Measurements from ENCODE around the gene SCNN1A.

SCNN1A gene

GRCh38 chr12:6367969-6368892 lies 7.1 kb downstream of the SCNN1A start:
- no peak for DNase-seq

- DNase-seq: no peak
Measured at GRCh38 chr12:6367065-6367968, 8.0 kb downstream of the SCNN1A start.

GRCh38 chr12:6364044-6364374 lies 11.4 kb downstream of the SCNN1A start:
- no peak for DNase-seq

- no peak for DNase-seq
Measured at GRCh38 chr12:6363330-6364043, 11.9 kb downstream of the SCNN1A start.

- no peak for DNase-seq
Measured at GRCh38 chr12:6363010-6363329, 12.4 kb downstream of the SCNN1A start.

GRCh38 chr12:6362403-6362802 lies 13.0 kb downstream of the SCNN1A start:
- no peak for DNase-seq

- no peak for DNase-seq
Measured at GRCh38 chr12:6361834-6362233, 13.5 kb downstream of the SCNN1A start.

GRCh38 chr12:6360578-6361490 lies 14.5 kb downstream of the SCNN1A start:
- no peak for DNase-seq

GRCh38 chr12:6360080-6360571 lies 15.2 kb downstream of the SCNN1A start:
- no peak for DNase-seq

GRCh38 chr12:6358881-6359280 lies 16.5 kb downstream of the SCNN1A start:
- DNase-seq: no peak

GRCh38 chr12:6356374-6356820 lies 19.0 kb downstream of the SCNN1A start:
- DNase-seq: no peak

- no peak for DNase-seq
Measured at GRCh38 chr12:6355491-6356373, 19.6 kb downstream of the SCNN1A start.

- no peak for DNase-seq
Measured at GRCh38 chr12:6354495-6355393, 20.6 kb downstream of the SCNN1A start.

GRCh38 chr12:6352193-6353173 lies 22.9 kb downstream of the SCNN1A start:
- no peak for DNase-seq

- DNase-seq: no peak
Measured at GRCh38 chr12:6351622-6352021, 23.7 kb downstream of the SCNN1A start.

- DNase-seq: no peak
Measured at GRCh38 chr12:6347367-6348338, 27.7 kb downstream of the SCNN1A start.

GRCh38 chr12:6346942-6347341 lies 28.4 kb downstream of the SCNN1A start:
- DNase-seq: no peak
